Measurements from ENCODE around the gene S100A10.

The S100A10 gene

GRCh38 chr1:151998611-151999362 lies 5.1 kb upstream of the S100A10 start:
- H3K4me3 ChIP-seq (ENCODE audit: insufficient read depth, low read depth, low read length), result no peak overlapping the region
- H3K9me3 ChIP-seq (ENCODE audit: control insufficient read depth, low read length), result no peaks in the 10 kb centered on the region
- H3K27me3 ChIP-seq (ENCODE audit: control insufficient read depth, insufficient read depth, low read length, poor library complexity, severe bottlenecking), result peaks cover 40% of the 10 kb centered on the region
- no peak overlapping the region for H3K27ac ChIP-seq (ENCODE audit: insufficient read depth, low read depth, low read length, poor library complexity, severe bottlenecking)
- H3K4me1 ChIP-seq (ENCODE audit: control insufficient read depth, insufficient read depth, low read length), result no peaks in the 10 kb centered on the region
- H3K36me3 ChIP-seq (ENCODE audit: control insufficient read depth, insufficient read depth, low read length), result no peaks in the 10 kb centered on the region

GRCh38 chr1:151997284-151997570 lies 3.6 kb upstream of the S100A10 start:
- H3K27me3 ChIP-seq (ENCODE audit: control insufficient read depth, insufficient read depth, low read length, poor library complexity, severe bottlenecking), result peaks cover 50% of the 10 kb centered on the region
- H3K36me3 ChIP-seq (ENCODE audit: control insufficient read depth, insufficient read depth, low read length), result no peaks in the 10 kb centered on the region
- H3K4me1 ChIP-seq (ENCODE audit: control insufficient read depth, insufficient read depth, low read length), result peaks cover 5% of the 10 kb centered on the region
- H3K4me3 ChIP-seq (ENCODE audit: insufficient read depth, low read depth, low read length), result no peak overlapping the region
- H3K9me3 ChIP-seq (ENCODE audit: control insufficient read depth, low read length), result no peaks in the 10 kb centered on the region
- H3K27ac ChIP-seq (ENCODE audit: insufficient read depth, low read depth, low read length, poor library complexity, severe bottlenecking), result no peak overlapping the region
- WGBS, 2 experiments, result 80 to 93% methylated on average over 1 of the region's 1 CpG

- WGBS, 2 experiments, result 91 to 95% methylated on average over 2 of the region's 2 CpGs
- Histone ChIP-seq H3K27me3 (ENCODE audit: control insufficient read depth, insufficient read depth, low read length, poor library complexity, severe bottlenecking) (peaks cover 65% of the 10 kb centered on the region), H3K4me3 (ENCODE audit: insufficient read depth, low read depth, low read length) (no peak overlapping the region)
Observed at GRCh38 chr1:151995774-151996173, 2.1 kb upstream of the S100A10 start.

GRCh38 chr1:151994956-151995355 lies 1.3 kb upstream of the S100A10 start:
- Histone ChIP-seq H3K4me3 (ENCODE audit: insufficient read depth, low read depth, low read length) (no peak overlapping the region), H3K27me3 (ENCODE audit: control insufficient read depth, insufficient read depth, low read length, poor library complexity, severe bottlenecking) (peaks cover 73% of the 10 kb centered on the region), H3K9me3 (ENCODE audit: control insufficient read depth, low read length) (no peaks in the 10 kb centered on the region), H3K27ac (ENCODE audit: insufficient read depth, low read depth, low read length, poor library complexity, severe bottlenecking) (no peak overlapping the region), H3K4me1 (ENCODE audit: control insufficient read depth, insufficient read depth, low read length) (peaks cover 5% of the 10 kb centered on the region), H3K36me3 (ENCODE audit: control insufficient read depth, insufficient read depth, low read length) (no peaks in the 10 kb centered on the region)
- 59 to 71% methylated on average over 4 to 6 of the region's 6 CpGs for whole genome bisulfite sequencing, 2 experiments

More at GRCh38 chr1:151995774-151996173, 2.1 kb upstream of the S100A10 start:
- H3K4me1 ChIP-seq (ENCODE audit: control insufficient read depth, insufficient read depth, low read length), result peaks cover 5% of the 10 kb centered on the region
- H3K9me3 ChIP-seq (ENCODE audit: control insufficient read depth, low read length), result no peaks in the 10 kb centered on the region
- no peaks in the 10 kb centered on the region for H3K36me3 ChIP-seq (ENCODE audit: control insufficient read depth, insufficient read depth, low read length)
- H3K27ac ChIP-seq (ENCODE audit: insufficient read depth, low read depth, low read length, poor library complexity, severe bottlenecking), result no peak overlapping the region

- WGBS, 2 experiments, result 1% methylated on average over 50 of the region's 50 CpGs
- Histone ChIP-seq H3K4me3 (ENCODE audit: insufficient read depth, low read depth, low read length) (peak overlapping the region; percentile 47), H3K36me3 (ENCODE audit: control insufficient read depth, insufficient read depth, low read length) (no peaks in the 10 kb centered on the region), H3K27ac (ENCODE audit: insufficient read depth, low read depth, low read length, poor library complexity, severe bottlenecking) (no peak overlapping the region), H3K27me3 (ENCODE audit: control insufficient read depth, insufficient read depth, low read length, poor library complexity, severe bottlenecking) (peaks cover 81% of the 10 kb centered on the region), H3K9me3 (ENCODE audit: control insufficient read depth, low read length) (no peaks in the 10 kb centered on the region), H3K4me1 (ENCODE audit: control insufficient read depth, insufficient read depth, low read length) (peaks cover 5% of the 10 kb centered on the region)
Observed at GRCh38 chr1:151993084-151993733, 450 bp downstream of the S100A10 start.

- Histone ChIP-seq H3K27me3 (ENCODE audit: control insufficient read depth, insufficient read depth, low read length, poor library complexity, severe bottlenecking) (peaks cover 75% of the 10 kb centered on the region), H3K4me3 (ENCODE audit: insufficient read depth, low read depth, low read length) (peak overlapping the region; percentile 47)
Observed at GRCh38 chr1:151992303-151993083, 1.2 kb downstream of the S100A10 start.

GRCh38 chr1:151991663-151992302 lies 1.9 kb downstream of the S100A10 start:
- Histone ChIP-seq H3K4me1 (ENCODE audit: control insufficient read depth, insufficient read depth, low read length) (peaks cover 5% of the 10 kb centered on the region), H3K9me3 (ENCODE audit: control insufficient read depth, low read length) (no peaks in the 10 kb centered on the region), H3K27ac (ENCODE audit: insufficient read depth, low read depth, low read length, poor library complexity, severe bottlenecking) (no peak overlapping the region), H3K4me3 (ENCODE audit: insufficient read depth, low read depth, low read length) (no peak overlapping the region), H3K27me3 (ENCODE audit: control insufficient read depth, insufficient read depth, low read length, poor library complexity, severe bottlenecking) (peaks cover 75% of the 10 kb centered on the region), H3K36me3 (ENCODE audit: control insufficient read depth, insufficient read depth, low read length) (no peaks in the 10 kb centered on the region)
- 66 to 67% methylated on average over 6 of the region's 6 CpGs for WGBS, 2 experiments

More at GRCh38 chr1:151992303-151993083, 1.2 kb downstream of the S100A10 start:
- H3K4me1 ChIP-seq (ENCODE audit: control insufficient read depth, insufficient read depth, low read length), result peaks cover 5% of the 10 kb centered on the region
- H3K9me3 ChIP-seq (ENCODE audit: control insufficient read depth, low read length), result no peaks in the 10 kb centered on the region
- H3K27ac ChIP-seq (ENCODE audit: insufficient read depth, low read depth, low read length, poor library complexity, severe bottlenecking), result no peak overlapping the region
- H3K36me3 ChIP-seq (ENCODE audit: control insufficient read depth, insufficient read depth, low read length), result no peaks in the 10 kb centered on the region
- WGBS, 2 experiments, result 16 to 17% methylated on average over 21 of the region's 21 CpGs

GRCh38 chr1:151990856-151991198 lies 2.8 kb downstream of the S100A10 start:
- H3K36me3 ChIP-seq (ENCODE audit: control insufficient read depth, insufficient read depth, low read length), result no peaks in the 10 kb centered on the region
- H3K4me1 ChIP-seq (ENCODE audit: control insufficient read depth, insufficient read depth, low read length), result peaks cover 5% of the 10 kb centered on the region
- H3K27me3 ChIP-seq (ENCODE audit: control insufficient read depth, insufficient read depth, low read length, poor library complexity, severe bottlenecking), result peaks cover 74% of the 10 kb centered on the region
- no peak overlapping the region for H3K4me3 ChIP-seq (ENCODE audit: insufficient read depth, low read depth, low read length)
- no peaks in the 10 kb centered on the region for H3K9me3 ChIP-seq (ENCODE audit: control insufficient read depth, low read length)
- H3K27ac ChIP-seq (ENCODE audit: insufficient read depth, low read depth, low read length, poor library complexity, severe bottlenecking), result no peak overlapping the region
- WGBS, 2 experiments, result 69 to 70% methylated on average over 5 of the region's 5 CpGs

DNA sequence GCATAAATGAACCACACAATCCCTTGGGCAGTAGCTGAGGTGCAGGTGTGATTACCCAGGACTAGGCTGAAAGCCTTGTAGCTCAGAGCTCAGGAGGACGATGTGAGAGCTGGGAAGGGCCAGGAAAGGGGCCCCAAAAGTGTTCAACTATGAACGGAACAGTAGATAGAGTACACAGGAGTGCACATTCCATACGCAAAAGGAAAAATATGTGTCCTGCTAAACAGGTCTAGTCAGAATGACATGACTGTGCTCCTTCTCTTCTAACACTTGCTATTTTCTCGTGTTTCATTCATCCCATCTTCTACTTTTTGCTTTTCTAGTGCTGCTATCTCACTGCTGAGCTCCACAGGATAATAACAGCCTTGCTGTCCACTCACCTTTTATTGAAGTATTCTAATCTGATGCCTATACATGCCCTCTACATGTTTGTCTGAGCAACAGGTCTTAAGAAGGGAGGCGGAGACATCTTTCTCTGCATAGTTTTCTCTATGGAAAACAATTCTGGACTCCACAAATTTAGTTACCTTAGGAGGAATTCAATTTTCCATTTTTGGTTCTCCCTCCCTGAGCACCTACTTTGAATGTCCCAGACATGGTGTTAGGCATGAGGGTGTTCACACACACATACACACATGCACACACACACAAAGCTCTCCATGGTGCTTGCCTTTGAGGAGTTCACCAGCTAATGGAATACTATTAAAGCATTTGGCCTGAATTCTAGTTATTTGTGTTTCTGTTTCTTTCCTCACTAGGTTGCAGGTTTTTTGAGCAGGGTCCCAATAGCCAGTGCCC lies 3.4 kb downstream of the S100A10 start:
- peaks cover 5% of the 10 kb centered on the region for H3K4me1 ChIP-seq (ENCODE audit: control insufficient read depth, insufficient read depth, low read length)
- WGBS, 2 experiments, result 88 to 90% methylated on average over 5 of the region's 5 CpGs
- no peak overlapping the region for H3K4me3 ChIP-seq (ENCODE audit: insufficient read depth, low read depth, low read length)
- H3K27ac ChIP-seq (ENCODE audit: insufficient read depth, low read depth, low read length, poor library complexity, severe bottlenecking), result no peak overlapping the region
- no peaks in the 10 kb centered on the region for H3K9me3 ChIP-seq (ENCODE audit: control insufficient read depth, low read length)
- H3K27me3 ChIP-seq (ENCODE audit: control insufficient read depth, insufficient read depth, low read length, poor library complexity, severe bottlenecking), result peaks cover 69% of the 10 kb centered on the region
- no peaks in the 10 kb centered on the region for H3K36me3 ChIP-seq (ENCODE audit: control insufficient read depth, insufficient read depth, low read length)
